GM19397 (cell line): Measurements from ENCODE around the gene GRHPR.
"Not testable (repeated sequence)": the region's sequence is repeated elsewhere in the genome, so short reads cannot be mapped to it uniquely, and the experiment has no call there.

ENCODE experiments used
- ATAC-seq: cut with Tn5 transposase; IDR thresholded peaks from one replicate; pipeline ENCODE4 v1.9.1; 2021; ENCODE audit warnings: mild to moderate bottlenecking, moderate library complexity; ENCODE audit not compliant: unreplicated experiment

Gene GRHPR

DNA sequence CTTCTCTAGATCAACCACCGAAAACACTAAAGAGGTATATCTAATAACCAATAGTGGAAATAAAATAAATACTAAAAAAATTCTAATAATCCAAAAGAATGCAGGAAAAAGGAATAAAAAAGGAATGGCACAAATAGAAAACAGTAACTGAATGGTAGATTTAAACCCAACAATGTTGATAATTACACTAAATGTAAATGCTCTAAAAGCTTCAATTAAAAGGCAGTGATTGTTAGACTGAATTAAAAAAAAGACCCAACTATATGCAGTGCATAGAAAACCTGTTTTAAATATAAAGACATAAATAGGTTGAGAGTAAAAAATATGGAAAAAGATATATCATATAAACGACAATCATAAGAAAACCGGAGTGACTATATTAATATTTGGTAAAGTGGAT, 51.9 kb downstream of the GRHPR start:
- no peak for ATAC-seq

DNA sequence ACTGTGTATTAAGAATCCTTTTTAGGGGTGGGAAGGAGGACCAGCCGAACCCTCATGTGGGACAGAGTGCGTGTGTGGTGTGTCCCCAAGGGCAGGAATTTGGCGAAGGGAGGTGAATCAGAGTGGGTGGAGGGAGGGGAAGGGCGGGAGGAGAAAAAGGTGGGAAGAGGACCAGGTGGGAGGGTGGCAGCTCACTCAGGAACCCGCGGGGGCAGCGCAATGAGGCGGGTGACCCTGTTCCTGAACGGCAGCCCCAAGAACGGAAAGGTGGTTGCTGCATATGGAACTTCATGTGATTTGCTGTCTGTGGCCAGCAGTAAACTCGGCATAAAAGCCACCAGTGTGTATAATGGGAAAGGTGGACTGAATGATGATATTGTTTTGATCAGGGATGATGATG, 54.4 kb downstream of the GRHPR start:
- no peak for ATAC-seq

DNA sequence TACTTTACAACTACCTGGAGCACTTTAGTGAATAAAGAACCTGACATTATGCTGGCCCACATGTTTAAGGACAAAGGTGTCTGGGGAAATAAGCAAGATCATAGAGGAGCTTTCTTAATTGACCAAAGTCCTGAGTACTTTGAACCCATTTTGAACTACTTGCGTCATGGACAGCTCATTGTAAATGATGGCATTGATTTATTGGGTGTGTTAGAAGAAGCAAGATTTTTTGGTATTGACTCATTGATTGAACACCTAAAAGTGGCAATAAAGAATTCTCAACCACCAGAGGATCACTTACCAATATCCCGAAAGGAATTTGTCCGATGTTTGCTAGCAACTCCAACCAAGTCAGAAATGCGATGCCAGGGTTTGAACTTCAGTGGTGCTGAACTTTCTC, 54.9 kb downstream of the GRHPR start:
- ATAC-seq = not testable (repeated sequence)

DNA sequence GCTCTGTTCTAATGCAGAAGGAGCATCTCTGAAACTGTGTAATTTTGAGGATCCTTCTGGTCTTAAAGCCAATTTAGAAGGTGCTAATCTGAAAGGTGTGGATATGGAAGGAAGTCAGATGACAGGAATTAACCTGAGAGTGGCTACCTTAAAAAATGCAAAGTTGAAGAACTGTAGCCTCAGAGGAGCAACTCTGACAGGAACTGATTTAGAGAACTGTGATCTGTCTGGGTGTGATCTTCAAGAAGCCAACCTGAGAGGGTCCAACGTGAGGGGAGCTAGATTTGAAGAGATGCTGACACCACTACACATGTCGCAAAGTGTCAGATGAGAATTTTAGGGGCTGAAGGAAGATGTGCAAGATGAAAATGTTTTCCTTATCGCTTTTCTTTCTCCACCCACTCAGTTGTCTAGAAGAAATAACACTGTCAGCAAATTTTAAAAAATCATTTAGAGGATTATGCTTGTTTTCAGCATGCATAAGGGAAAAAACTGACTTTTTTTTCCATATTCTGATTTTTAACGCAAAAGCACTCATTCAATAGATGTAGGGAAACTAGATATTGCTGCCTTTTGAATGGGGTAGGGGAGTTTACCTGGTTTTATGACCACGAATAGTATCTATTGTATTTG, 55.6 kb downstream of the GRHPR start:
- not testable (repeated sequence) for ATAC-seq

DNA sequence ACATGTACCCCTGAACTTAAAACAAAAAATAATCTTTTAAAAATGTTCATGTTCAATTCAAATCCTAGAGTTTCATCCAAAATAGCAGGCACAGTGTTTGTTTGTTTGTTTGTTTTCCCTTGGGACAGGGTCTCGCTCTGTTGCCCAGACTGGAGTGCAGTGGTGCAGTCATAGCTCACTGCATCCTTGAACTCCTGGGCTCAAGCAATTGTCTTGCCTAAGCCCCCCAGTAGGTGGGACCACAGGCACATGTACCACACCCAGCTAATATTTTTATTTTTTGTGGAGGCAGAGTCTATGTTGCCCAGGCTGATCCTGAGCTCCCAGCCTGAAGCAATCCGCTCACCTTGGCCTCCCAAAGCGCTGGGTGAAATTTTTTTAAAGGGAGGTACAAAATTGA, 58.3 kb downstream of the GRHPR start:
- ATAC-seq = no peak

DNA sequence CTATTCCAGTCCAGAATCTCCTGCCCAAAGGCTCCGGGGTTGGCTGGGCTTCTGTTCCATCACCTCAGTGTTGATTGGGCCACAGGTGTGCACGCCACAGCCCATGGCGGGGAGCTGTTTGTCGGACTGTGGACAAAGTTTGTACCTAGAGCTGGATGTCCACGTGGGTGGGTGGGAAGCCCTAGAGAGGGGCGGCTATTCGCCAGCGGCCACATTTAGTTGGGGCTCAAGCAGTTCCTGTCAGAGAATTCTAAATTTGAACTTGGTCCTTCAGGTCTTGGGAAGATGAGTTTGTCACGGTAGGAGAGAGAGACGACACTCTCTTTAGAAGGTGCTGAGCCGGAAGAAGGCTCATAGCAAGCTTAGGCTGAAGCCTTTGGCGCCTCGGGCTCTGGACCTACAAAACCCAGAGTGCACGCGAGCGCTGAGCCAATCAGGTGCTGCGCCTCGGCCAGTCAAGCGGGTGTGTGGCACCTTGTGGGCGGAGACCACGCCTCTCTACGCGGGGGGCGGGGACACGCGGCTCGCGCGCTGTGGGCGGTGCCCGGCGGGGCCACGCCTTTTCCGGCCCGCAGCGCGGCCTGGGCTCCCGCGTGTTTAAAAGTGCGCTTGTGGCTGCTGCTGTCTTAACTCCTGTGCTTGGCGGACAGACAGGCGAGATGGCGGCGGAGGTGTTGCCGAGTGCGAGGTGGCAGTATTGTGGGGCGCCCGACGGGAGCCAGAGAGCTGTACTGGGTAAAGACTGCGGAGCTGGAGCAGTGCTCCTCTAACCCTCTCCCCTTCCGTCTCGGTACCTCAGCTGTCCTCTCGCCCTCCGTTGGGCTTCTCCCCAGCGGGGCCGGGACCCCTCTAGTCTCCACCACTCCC, 63.1 kb downstream of the GRHPR start, which contains the start of gene POLR1E:
POLR1E (plus strand) TSS at position 560 of the 867 bp plus-strand sequence; CDS start at position 660, 100 bp downstream.
- peak; percentile 94 for ATAC-seq

DNA sequence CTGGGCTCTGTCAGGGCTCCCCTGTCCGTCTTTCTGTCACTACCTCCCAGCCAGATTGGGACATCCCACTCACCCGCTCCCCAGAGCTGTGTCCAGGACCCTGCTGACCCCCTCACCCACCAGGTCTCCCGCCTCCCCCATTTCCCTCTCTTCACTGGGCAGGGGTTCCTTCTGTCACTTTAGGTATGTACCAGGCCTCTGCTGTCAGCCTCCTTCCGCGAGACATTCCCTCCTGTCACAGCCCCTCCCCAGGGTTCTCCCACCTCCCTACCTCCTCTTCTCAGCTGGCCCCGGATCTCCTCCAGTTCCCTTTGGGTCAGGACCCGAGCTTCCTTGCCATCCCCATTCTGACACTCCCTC, 63.7 kb downstream of the GRHPR start:
- ATAC-seq = no peak
